Stimulated activated CD4-positive, alpha-beta T cell treated with anti-CD3 and anti-CD28 coated beads, Interleukin-12 subunit alpha, Interleukin-12 subunit beta, amount 100 ng/mL, for 48 hours (primary cell): ENCODE data around the gene PDZRN4.

Experiments used
- DNase-seq, 3 donors: peaks; one replicate each; pipeline ENCODE4 v3.0.0-alpha.2; 2020; ENCODE audit warnings: low read depth in 2 of 3, low spot score in 1 of 3

PDZRN4 gene

DNA sequence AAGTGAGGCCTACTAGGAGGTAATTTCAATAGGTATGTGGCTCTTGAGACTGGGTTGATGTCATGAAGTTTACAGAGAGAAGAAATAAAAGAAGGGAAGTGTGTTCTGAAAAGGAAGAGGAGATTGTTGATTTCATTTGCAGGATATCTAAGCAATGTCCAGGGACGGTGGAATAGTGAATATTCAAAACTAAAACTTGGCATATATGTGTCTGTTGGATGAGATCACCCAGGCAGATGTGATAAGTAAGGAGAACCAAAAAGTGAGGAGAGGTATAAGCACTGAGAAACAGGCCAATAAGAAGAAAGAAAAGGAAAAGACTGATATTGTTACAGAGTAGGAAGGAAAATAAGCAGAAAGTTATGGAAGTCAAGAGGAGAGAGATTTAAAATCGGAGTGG, 255.6 kb downstream of the PDZRN4 start:
- no peak for DNase-seq

DNA sequence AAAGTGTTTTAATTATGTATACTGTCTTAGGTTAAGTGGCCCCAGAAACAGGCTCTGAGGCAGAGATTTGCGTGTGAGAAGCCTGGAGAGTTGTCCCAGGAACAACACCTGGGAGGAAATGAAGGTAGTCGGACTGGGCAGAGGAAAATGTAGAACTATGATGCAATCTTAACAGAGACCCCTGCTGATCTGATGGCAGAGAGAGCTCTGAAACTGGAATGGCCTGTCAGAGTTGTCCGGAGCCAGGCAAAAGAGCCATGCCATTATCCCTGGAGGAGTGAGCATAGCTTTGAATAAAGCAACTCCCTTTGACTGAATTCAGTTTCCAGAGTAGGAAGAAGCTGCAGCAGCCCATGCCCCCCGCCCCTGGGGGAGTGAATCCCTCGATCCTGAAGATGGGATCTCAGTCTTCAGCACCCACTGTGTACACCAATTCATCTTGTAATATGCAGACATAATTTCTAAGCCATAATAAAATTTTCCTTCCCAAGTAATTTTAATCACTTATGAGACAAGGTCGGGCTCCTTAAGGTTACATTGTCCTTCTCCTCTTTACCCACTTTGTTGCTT, 264.8 kb downstream of the PDZRN4 start:
- DNase-seq, result no peak

DNA sequence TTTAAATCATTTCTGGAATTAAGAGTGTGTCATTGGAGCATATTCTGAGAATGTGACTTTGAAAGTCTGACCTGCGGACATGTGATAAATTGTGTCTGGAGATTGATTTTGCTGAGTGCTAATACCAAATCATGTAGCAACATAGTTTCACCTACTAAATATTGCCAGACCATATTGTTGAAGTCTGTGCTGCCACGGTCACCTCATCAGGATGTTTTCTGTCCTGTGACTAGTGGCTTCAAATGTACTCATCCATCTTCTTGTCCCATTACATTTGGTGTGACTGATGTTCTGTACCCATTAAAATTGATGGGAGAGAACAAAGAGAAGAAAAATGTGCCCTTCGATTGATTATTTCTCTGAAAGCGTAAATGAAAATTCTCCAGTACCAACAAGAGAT, 265.3 kb downstream of the PDZRN4 start:
- no peak for DNase-seq

DNA sequence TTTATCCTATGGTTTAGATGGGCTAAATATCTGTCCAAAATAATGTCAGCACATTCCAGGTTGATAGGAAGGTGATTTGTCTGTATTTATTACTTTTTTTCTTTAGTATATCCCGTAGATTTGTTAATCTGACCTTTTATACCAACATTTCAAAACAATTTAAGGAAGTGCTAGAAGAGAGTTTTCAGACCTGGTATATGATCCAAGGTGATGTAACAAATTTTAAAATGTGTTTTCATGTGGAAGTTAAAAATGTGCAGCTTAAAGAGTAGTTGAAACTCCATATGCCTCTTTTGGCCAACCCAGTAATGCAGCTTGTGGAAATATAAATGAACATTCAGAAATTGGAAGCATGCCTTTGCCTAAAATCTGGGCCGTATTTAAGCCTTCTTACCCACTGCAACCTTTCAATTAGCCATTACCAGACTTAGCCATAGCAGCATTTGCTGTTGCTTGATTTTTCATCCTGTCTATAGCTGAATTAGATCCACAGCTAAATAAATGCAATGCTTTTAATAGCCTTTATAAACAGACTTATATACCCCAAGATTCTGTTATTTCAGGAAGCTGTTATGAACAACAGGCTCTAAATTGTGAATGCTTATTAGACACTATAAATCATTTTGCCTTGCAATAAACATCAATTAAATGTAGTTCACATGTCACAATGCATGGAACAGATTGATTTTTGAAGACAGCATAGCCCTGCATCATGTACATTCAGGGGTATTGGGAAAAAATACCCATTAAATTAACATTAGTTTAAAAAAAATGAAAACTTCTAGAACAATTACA, 271.2 kb downstream of the PDZRN4 start:
- DNase-seq, result no peak

DNA sequence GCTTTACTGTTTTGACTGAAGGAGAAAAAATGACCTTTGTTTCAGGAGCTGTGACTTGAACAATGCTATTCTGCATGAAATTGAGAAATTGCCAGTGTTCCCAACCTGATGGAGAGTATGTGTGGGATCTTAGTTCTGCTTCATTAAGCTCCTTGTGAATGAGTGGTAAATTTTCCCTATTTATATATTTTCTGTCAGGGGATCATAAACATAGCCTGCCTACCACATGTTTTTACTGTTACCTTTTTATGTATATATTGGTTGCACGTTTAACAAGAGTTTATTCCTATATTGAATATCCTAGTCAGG, 271.7 kb downstream of the PDZRN4 start:
- DNase-seq, result no peak

DNA sequence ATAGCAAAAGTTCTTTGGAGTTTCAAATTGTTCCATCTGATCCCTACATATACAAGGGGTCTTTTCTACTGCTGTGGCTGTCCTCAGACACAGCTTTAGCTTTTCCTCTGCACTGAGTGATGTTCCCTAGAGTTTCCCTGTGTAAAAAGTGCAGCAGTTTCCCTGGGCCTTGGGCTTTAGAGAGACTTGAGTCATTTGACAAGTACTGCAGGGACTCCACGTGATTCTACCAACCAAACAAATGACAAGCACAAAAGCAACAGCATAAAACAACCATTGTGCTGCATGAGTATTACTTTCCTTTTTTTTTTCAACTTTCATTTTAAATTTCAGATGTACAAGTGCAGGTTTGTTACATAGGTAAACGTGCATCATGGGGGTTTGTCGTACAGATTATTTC, 272.8 kb downstream of the PDZRN4 start:
- DNase-seq, result no peak

DNA sequence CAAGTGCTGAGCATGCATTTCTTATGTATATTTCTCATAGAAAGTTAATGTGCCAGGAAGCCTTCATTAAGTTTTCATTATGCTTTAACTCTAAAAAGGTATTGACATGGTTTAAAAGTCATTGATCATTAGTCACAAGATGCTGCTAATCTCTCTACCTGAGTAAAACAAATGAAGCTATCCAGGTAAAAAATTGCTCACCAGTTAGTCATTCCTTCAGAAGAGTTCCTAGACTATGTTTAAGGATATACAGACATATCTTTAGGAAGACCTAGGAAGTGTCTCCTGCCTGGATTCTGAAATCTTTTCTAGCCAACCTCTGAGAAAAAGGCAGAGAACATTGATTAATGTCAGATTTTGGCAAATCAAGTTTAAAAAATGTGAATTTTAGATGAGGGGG, 274.2 kb downstream of the PDZRN4 start:
- DNase-seq, result no peak

DNA sequence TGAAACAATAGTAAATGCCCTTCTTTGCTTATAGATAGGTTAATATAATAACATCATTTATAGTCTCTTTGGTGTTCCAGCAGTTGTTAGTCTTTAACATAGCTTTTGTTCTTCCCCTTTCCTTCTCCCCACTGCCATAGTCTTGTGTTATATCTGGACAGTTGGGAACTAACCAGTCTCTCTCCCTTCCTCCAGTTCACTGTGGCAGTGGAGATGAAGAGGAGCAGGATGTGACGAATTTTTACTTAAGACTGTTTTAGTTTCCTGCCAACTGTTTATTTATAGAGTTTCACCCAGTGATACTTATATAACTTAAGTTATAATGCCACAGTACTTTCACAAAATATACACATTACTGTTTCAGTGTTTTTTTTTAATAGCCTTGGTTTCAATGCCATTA, 277.4 kb downstream of the PDZRN4 start:
- no peak for DNase-seq

DNA sequence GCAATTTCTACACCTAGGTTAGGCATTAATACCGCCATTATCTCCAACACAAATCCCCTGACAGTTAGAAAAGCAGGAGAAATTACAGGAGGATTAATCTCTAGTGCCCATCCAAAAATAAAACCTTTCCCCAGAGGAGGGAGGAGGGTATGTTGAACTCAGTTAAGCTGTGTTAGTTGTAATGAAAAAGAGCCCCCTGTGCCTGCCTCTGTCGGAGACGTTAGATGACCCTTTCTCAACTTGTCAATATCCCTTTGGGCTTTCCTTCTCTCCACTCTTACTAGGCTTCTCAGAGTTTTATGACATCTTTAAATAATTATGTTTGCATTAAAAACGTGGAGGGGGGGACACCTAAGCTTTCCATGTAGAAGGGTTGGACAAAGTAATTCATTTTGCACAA, 278.2 kb downstream of the PDZRN4 start:
- DNase-seq, result no peak

DNA sequence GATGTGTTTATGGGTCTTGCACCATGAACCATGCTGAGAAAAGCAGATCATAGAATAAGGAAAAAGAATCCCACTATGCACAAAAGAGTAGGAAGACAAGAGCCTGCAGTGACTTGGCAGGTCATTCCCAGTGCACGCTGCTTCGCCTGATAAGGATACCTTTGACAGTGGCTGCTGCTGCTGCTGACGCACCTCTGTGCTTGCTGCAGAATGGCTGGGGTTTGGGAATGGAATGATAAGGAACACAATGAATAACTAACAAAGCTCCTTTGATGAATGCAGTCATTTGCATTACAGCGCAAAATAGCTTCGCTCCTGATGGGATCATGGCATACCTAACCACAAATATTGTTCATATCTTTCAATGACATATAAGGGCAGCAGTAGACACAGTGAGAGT, 278.7 kb downstream of the PDZRN4 start:
- no peak for DNase-seq

DNA sequence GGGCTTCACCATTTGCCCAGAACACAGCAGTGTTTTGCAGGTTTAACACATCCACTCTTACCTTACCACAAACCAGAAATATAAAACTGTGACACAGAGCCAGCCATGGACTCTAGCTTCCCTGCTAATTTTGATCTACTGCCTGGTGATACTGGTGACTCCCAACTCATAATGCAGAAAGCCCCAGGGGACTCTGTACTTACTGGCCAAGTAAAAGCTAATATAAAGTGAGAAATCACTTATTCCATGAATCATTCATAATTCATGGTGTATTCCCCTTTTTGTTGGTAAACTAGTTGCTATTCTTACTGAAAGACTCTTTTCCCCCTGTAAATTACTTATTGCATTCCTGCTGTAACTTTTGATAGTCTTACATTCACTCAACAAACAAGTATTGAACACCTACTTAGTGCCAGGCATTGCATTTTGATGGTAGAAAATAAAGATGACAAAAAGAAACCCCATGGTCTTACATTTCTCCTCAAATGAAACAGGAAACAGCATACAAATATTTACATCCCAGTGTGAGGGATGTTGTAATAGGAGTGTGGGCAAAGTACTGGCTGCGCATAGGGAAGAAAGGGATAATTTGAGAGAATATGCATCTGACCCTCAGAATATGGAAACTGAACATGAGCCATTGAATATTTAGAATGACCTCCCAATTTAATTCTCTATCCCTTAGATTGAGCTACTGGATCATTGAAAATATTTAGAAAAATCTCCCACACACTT, 279.6 kb downstream of the PDZRN4 start:
- no peak for DNase-seq

DNA sequence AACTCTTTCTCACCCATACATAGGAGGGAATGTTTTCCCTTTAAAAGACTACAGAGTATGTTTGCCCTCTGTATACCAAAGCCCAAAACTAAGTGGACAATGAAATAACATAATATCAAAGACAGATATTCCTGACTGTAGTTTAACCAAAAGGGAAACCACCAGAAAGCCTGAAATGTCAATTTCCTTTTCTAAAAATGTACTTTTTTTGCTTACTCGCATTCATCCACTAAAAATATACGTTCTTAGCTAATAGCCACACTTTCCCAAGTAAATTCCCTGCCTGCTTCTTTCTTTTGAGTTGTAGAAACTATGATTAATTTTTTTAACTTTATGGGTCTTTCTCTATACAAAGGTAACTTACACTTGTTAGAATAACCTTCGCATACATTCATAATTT, 280.2 kb downstream of the PDZRN4 start:
- DNase-seq, result no peak

DNA sequence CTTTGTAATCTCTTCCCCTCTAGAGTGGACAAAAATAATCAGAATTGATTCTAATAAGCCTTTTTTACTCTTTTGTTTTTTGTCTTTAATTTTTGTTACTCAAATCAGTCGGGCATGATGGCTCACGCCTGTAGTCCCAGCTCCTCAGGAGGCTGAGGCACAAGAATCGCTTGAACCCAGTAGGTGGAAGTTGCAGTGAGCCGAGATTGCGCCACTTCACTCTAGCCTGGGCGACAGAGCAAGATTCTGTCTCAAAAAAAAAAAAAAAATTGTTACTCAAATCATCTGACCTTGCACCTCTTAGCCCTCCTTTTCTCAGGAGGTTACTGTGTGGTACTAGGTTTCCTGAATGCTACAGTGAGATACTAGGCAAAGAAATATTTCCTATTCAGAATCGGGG, 280.6 kb downstream of the PDZRN4 start:
- no peak for DNase-seq

DNA sequence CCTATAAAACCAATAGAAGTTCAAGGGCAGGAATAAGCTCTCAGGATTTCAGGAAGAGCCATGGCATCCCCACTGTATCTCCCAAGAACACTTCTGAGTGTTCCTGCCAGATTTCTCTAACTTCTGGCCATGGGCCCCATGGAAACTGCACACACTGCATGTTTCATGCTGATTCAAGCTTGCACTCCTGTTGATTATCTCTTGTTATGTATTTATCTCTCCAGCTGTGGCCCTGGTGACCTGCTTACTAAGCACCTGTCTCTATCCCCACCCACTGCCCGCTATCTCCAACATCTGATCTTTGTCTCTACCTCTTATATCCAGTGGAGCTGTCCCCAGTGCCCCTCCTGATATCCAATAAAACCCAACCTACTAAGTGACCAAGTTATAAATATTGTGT, 285.3 kb downstream of the PDZRN4 start:
- DNase-seq, result no peak

DNA sequence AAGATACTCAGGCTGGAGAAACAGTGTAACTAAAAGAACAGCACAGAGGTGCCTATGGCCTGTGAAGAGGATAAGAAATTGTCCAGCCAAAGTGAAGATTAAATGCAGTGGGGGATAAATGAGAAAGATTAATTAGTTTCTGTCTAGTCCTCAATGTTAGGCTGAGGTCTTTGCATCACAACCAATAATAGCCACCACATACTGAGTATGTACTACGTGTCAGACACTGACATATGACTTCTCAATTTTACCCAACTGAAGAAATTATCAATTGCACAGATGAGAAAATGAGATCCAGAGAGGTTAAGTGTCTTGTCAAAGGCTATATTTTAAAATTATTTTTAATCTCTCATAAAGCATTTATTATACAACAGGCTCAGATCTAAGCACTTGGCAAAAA, 285.9 kb downstream of the PDZRN4 start:
- DNase-seq, result no peak

DNA sequence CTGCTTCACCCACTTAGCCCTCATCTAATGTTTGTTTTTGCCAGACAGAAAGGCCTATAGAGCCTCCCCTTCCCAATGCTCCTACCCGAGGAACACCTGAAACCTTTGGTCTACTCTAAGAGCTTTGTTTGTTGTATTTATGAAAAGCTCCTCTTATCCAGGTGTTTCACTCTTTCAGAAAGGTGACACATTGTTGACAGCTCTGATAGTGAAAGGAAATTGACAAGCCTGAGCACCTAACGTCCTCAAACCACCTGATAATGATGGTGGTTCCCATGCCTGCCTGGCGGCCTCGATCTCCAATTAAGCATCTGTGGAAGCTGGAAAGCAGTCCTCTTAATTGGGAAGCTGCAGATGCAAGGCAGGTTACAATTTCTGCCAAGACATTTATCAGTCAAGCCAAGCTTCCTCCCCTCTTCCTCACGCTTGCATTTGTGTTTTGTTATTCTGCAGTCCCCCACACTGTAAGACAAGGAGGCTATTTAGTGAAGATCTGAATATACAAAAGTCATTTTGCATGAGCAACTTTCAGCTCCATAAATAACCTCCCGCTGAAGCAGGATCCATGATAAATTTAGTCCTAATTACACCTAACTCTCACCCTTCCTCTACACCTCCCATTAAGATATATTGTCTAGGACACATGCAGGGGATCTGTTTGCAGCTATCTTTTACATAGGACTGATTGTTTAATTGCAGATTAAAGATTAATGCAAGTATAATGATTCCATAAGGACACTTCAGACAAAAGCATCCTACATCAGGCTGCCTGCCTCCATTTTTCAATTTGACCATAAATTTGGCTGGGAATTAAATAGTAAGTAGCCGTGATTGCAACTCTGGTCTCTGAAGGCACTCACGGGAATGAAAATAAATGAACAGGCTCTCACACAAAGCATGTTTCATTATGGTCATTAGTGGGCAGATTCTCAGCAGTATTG, 288.6 kb downstream of the PDZRN4 start:
- DNase-seq, result no peak

DNA sequence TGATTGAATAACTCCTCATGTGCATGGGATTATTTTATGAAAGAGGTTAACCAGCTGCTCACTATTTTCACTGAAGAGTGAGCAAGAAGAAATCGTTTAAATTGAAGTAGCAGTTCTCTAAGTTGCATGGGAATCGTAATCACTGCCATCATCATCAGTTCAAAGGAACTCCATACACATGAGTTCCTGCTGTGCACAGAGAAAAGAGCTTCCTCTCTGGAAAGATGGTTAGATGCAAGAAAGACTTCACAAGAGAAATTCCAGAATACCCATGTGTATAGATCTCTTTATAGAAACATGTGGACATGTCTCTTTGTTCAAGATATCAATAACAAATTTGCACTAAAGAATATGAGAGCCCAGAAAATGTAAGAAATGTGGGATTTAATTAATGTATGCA, 291.3 kb downstream of the PDZRN4 start:
- DNase-seq, result no peak

DNA sequence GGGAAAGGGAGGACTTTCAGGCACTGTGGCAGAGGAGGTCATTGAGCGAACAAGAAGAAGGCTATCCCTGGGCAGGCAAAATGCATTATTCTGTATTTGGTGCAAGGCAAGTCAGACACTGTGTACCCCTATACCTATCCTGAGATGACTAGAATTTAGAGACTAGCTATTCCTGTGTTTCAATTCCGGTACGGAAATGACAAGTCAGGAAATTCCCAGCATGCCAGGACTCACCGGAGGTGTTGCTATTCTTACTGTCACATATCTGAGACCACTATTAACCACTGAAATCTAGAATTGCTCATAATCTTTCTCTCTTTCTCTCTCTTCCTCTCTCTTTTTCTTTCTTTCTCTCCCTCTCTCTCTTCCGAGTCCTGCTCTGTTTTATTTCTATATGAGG, 297.1 kb downstream of the PDZRN4 start:
- no peak for DNase-seq

DNA sequence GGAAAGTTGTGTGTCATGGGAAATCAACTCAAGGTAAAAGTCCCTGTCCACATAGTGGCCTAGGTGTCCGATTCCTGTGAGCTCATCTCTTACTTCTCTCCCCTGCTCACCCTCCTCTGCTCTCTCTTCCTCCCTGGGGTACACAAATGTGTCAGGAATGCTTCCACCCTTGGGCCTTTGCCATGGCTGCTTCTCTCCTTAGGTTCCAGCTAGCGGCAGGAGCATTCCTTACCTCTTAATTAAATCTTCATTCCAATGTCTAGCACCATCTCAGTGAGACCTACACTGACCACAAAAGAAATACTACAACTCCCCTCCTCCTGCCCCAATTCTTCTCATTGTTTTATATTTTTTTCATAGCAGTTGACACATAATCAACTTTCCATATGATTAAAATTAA, 298.6 kb downstream of the PDZRN4 start:
- no peak for DNase-seq

DNA sequence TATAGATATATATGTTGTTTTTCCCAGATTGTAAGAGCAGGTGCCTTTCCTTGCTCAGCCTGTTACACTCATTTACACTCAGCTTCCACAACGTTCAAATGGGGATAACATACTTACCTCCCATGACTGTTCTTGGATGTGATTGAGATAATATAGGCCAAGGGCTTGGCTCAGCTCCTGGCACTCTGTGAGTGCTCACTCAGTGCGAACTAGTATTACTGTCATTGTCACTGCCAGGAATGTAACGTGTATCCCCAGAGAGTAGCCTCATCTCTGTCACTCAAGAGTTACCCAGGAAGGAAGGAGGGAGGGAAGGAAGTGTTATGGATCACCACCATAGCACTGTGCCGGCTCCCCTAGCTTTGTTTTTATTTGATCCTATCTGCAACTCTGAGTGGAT, 307.9 kb downstream of the PDZRN4 start:
- no peak for DNase-seq

DNA sequence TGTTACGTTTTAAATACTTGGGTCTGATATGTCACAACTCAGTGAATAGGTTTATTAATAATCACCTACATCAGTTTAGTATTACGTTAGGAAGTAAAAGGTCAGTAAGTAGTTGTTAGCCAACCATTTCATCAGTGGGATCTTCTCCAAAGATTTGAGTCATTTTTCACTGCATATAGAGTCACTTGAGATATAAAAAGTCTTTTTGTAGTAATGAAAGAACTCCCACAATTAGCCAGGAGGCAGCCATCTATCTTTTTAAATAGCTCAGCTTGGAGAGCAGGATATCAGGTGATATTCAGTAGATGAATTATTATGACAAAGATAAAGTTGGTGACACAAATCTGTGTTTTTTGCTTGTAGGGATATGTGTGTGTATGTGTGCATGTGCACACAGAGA, 309.3 kb downstream of the PDZRN4 start:
- no peak for DNase-seq

DNA sequence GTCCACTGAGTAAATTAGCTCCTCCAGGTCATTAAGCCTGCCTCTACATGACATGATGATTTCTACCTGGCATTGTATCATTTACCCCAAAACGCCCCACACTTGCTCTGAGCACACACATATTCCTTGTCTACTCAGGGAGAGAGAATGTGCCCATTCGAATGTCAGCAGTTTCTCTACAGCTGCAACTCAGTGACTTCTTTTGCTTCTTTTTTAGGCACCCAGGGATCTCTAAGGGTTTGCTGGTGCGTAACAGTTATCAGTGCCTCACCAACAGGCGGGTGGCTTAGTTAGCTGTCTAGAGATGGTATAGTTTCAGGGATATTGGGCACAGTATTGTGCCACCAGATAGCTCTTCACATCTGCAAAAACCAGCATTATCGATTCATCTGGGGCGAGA, 316.9 kb downstream of the PDZRN4 start:
- no peak for DNase-seq
